Esophagus mucosa (tissue), 1 donor: Measurements from ENCODE around the gene GPC4. TPM values are rescaled to one million over a fixed set of nuclear protein-coding genes. Genes with fewer than 3 reads are reported as not detected.

Experiments
- ATAC-seq: fragments of 200-7000 bp; cut with Tn5 transposase; one replicate; pipeline ENCODE4 v1.9.1; 2020
- total RNA-seq: library from RNA; stranded (reverse); gene quantifications from one replicate; pipeline ENCODE4 v1.2.4, GENCODE V29; 2023
- donor health status: DM: yes; HTN: yes; CAD: no.

The GPC4 gene
- 2.7 TPM for total RNA-seq

GRCh38 chrX:133415276-133416105 lies at the start of gene GPC4:
Gene GPC4 (minus strand): TSS chrX:133415489. CDS start chrX:133414965, 524 bp downstream.
- peak; percentile 64 for ATAC-seq

GRCh38 chrX:133461231-133461630 lies 45.9 kb upstream of the GPC4 start:
- ATAC-seq: no peak

GRCh38 chrX:133454924-133455323 lies 39.6 kb upstream of the GPC4 start:
- ATAC-seq: no peak

GRCh38 chrX:133454491-133454914 lies 39.2 kb upstream of the GPC4 start:
- ATAC-seq: no peak

- no peak for ATAC-seq
Observed at GRCh38 chrX:133448512-133449076, 33.3 kb upstream of the GPC4 start.

- ATAC-seq: peak; percentile 72
Observed at GRCh38 chrX:133444952-133445831, 29.9 kb upstream of the GPC4 start.

- no peak for ATAC-seq
Observed at GRCh38 chrX:133444196-133444595, 28.9 kb upstream of the GPC4 start.

GRCh38 chrX:133440797-133441163 lies 25.5 kb upstream of the GPC4 start:
- no peak for ATAC-seq

GRCh38 chrX:133440081-133440796 lies 24.9 kb upstream of the GPC4 start:
- ATAC-seq: no peak

GRCh38 chrX:133437766-133438165 lies 22.5 kb upstream of the GPC4 start:
- ATAC-seq: no peak

GRCh38 chrX:133437356-133437755 lies 22.1 kb upstream of the GPC4 start:
- no peak for ATAC-seq

GRCh38 chrX:133435544-133436124 lies 20.3 kb upstream of the GPC4 start:
- ATAC-seq: no peak

GRCh38 chrX:133434197-133434820 lies 19.0 kb upstream of the GPC4 start:
- ATAC-seq: no peak

GRCh38 chrX:133419911-133420310 lies 4.6 kb upstream of the GPC4 start:
- ATAC-seq: no peak

GRCh38 chrX:133418588-133418987 lies 3.3 kb upstream of the GPC4 start:
- ATAC-seq: no peak

- ATAC-seq: no peak
Observed at GRCh38 chrX:133417364-133417763, 2.1 kb upstream of the GPC4 start.

- ATAC-seq: peak; percentile 49
Observed at GRCh38 chrX:133414406-133415275, 648 bp downstream of the GPC4 start.

GRCh38 chrX:133413218-133413925 lies 1.9 kb downstream of the GPC4 start:
- no peak for ATAC-seq

- ATAC-seq: no peak
Observed at GRCh38 chrX:133412665-133413064, 2.6 kb downstream of the GPC4 start.

- ATAC-seq: no peak
Observed at GRCh38 chrX:133412246-133412645, 3.0 kb downstream of the GPC4 start.
